Heart left ventricle (tissue), 13 donors: ENCODE results near the gene AMPD2.

Experiments
- CTCF ChIP-seq, 12 donors: fragments of 200-600 bp; sonication (generic) in 4 of 12; IDR thresholded peaks; one replicate each; pipeline versions ENCODE4 v1.5.0 to v1.8.0; 2018 to 2022; ENCODE audit warnings: antibody characterized with exemption in 12 of 12, mild to moderate bottlenecking in 5 of 12
- POLR2A ChIP-seq, 2 donors: fragments of 450-650 bp; IDR thresholded peaks; one replicate each; pipeline ENCODE4 v1.6.1; 2017; ENCODE audit warnings: antibody characterized with exemption in 2 of 2, mild to moderate bottlenecking in 2 of 2, moderate library complexity in 2 of 2
- donor health status: ischemic (EF 13 %, LVEDD 7.1; RV severe dilation, severe dysfunction).
- donor health status: DM: no; HTN: yes; CAD: no.
- donor health status: DM: no; HTN: no; CAD: no.
- donor health status: ischemic (EF 25% LVEDD 6.9; RV normal size, moderate dysfunction).
- donor health status: ischemic (EF 25% LVEDD 5.7; RV mildly dilated, moderate dysfunction).
- donor health status: ischemic (EF 35%, LVEDD 5.7; RV mildly dilated, moderate dysfunction).
- donor health status: nonischemic (EF 11% LVEDD 7.7; RV severe dilation, severe dysfunction).
- donor health status: DM: yes; HTN: yes; CAD: no.
- donor health status: PGD.
- donor health status: ischemic (EF 29% LVEDD 5.4; RV normal size, mild dysfunction).
- donor health status: nonischemic (EF 23%, LVEDD 6.1; RV moderate dilation, normal function).

- TF ChIP-seq CTCF (IDR thresholded peaks at IDR 0.05) = no peak
- TF ChIP-seq POLR2A (IDR thresholded peaks at IDR 0.05) = no peak
Measured at GRCh38 chr1:109620841-109621286, 1.2 kb downstream of the AMPD2 start.
